GM23248 (cell line): ENCODE data around the gene FGD2.

Experiments
- EZH2 ChIP-seq: fragments of 200-600 bp; sonication (generic); IDR thresholded peaks from 2 replicates; pipeline ENCODE4 v1.6.1; 2018; ENCODE audit warnings: antibody characterized with exemption, mild to moderate bottlenecking; ENCODE audit not compliant: insufficient read depth, poor library complexity, severe bottlenecking
- EZH2phosphoT487 ChIP-seq: fragments of 200-600 bp; sonication (generic); IDR thresholded peaks from 2 replicates; pipeline ENCODE4 v1.6.1; 2018; ENCODE audit warnings: antibody characterized with exemption, moderate library complexity, mild to moderate bottlenecking, low read depth; ENCODE audit not compliant: insufficient read depth

DNA sequence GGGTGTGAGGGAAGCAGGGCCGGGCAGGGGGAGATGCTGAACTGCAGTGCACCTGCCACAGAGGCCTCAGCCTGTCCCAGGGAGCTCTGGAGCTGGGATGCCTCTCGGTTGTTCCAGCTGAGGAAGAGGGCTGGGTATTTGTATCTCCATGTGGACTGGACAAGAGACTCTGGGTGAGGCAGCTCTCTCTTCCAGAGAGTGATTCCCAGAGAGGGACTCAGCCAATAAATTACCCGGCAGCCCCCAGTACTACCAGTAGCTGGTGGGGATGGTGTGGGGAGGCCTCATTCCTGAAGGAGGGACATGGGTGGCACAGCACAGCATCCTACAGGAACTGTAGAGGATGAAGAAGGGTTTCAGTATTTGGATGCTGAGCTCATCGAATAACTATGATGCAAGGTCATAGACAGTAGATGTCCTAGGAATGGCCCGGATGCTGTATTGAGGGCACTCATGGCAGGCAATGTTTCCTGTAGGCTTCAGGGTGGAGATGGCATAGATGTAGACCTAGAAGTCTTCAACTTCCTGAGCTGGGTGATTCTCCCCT lies 1.4 kb downstream of the FGD2 start:
- TF ChIP-seq EZH2 (no peak), EZH2phosphoT487 (no peak)
